ENCODE data around the gene GIMAP2. TPM values are rescaled to one million over a fixed set of nuclear protein-coding genes. Genes with fewer than 3 reads are reported as not detected.
"Not testable (repeated sequence)": the region's sequence is repeated elsewhere in the genome, so short reads cannot be mapped to it uniquely, and the experiment has no call there.

GIMAP2 gene
- total RNA-seq, 1 experiment from 2014 or later = not detected

DNA sequence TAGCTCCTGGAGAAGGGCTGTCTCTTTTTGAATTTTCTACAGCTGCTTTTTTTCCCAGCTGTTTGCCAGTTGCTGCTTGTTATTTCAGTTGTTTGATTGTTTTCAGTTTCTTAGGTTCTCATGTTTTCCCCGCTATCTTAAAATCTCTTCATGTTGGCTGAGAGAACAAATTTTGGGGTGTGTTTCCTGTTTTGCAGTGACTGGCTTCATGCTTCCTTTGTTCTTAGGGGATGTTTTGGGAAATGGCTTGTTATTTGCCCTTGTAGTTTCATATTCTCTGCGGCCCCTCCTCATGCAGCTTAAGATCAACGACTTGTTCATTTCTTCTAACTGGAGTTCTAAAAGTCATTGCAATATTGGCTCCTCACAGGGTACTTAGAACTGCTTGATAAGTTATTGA, 8.7 kb upstream of the GIMAP2 start:
- not testable (repeated sequence) for H3K79me2 ChIP-seq (ENCODE audit: insufficient read depth, low read length)

DNA sequence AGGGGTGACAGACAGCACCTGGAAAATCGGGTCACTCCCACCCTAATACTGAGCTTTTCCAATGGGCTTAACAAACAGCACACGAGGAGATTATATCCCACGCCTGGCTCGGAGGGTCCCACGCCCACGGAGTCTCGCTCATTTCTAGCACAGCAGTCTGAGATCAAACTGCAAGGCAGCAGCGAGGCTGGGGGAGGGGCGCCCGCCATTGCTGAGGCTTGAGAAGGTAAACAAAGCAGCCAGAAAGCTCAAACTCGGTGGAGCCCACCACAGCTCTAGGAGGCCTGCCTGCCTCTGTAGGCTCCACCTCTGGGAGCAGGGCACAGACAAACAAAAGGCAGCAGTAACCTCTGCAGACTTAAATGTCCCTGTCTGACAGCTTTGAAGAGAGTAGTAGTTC, 6.9 kb upstream of the GIMAP2 start:
- H4K20me1 ChIP-seq (ENCODE audit: control insufficient read depth, insufficient read depth, insufficient read length); H2BK12ac ChIP-seq (ENCODE audit: insufficient read length, low read depth, low read length); H2BK15ac ChIP-seq (ENCODE audit: low read depth, low read length); H3K79me1 ChIP-seq (ENCODE audit: insufficient read depth, low read depth, low read length, poor library complexity, severe bottlenecking); H3K4me1 Mint-ChIP-seq; H3K23me2 ChIP-seq (ENCODE audit: insufficient read length, low read depth, low read length, poor library complexity, severe bottlenecking); H3K27ac ChIP-seq (ENCODE audit: insufficient read length, low read depth, low read length); H3K27me3 ChIP-seq (ENCODE audit: insufficient read depth, low read length); H3K56ac ChIP-seq (ENCODE audit: insufficient read length, low read depth, low read length); H3K79me2 ChIP-seq (ENCODE audit: insufficient read depth, low read length); H3K36me3 Mint-ChIP-seq (ENCODE audit: insufficient read depth in 1 of 3, low read depth in 3 of 3); H2BK120ac ChIP-seq (ENCODE audit: low read depth, low read length, poor library complexity, severe bottlenecking); H4K8ac ChIP-seq (replicated peaks; ENCODE audit: insufficient read length, low read depth, low read length); H3K27ac Mint-ChIP-seq; H3K4me1 ChIP-seq (ENCODE audit: insufficient read depth, low read length); DNase-seq; H2BK20ac ChIP-seq (ENCODE audit: low read depth, low read length, poor library complexity, severe bottlenecking); H3K4me3 Mint-ChIP-seq; H3T11ph ChIP-seq (ENCODE audit: low read length); H2BK5ac ChIP-seq (ENCODE audit: insufficient read length, low read length); H3K9me3 ChIP-seq (ENCODE audit: control insufficient read depth, low read depth, low read length); H2AK5ac ChIP-seq (ENCODE audit: insufficient read length, low read length); H4K5ac ChIP-seq (ENCODE audit: insufficient read length, low read depth, low read length); H3K9ac ChIP-seq (ENCODE audit: extremely low read depth, insufficient read length, low read length); H3K18ac ChIP-seq (ENCODE audit: insufficient read length, low read depth, low read length); H3K4me2 ChIP-seq (ENCODE audit: insufficient read depth, insufficient read length, low read length); H3K14ac ChIP-seq (ENCODE audit: insufficient read depth, low read length); H4K91ac ChIP-seq (ENCODE audit: insufficient read length, low read depth, low read length); H3K4ac ChIP-seq (ENCODE audit: low read depth, low read length); H3K23ac ChIP-seq (ENCODE audit: insufficient read length, low read depth, low read length); H2AFZ ChIP-seq (ENCODE audit: low read length): not testable (repeated sequence)
- Mint-ChIP-seq H3K27me3 (ENCODE audit: low read depth) (peaks cover 34% of the 10 kb centered on the region), H3K9me3 (peaks cover 20 to 33% of the 10 kb centered on the region in 2 experiments)
- no CpG with 5 or more reads among the region's 11 CpGs for WGBS (ENCODE audit: extremely low coverage, insufficient read length, low lambda C conversion rate)

More for the DNA sequence above, 8.7 kb upstream of the GIMAP2 start:
- H2BK20ac ChIP-seq (ENCODE audit: low read depth, low read length, poor library complexity, severe bottlenecking); H3K4me3 Mint-ChIP-seq; DNase-seq; H3T11ph ChIP-seq (ENCODE audit: low read length); H2BK5ac ChIP-seq (ENCODE audit: insufficient read length, low read length); H3K4me1 ChIP-seq (ENCODE audit: insufficient read depth, low read length); H4K20me1 ChIP-seq (ENCODE audit: control insufficient read depth, insufficient read depth, insufficient read length); H4K5ac ChIP-seq (ENCODE audit: insufficient read length, low read depth, low read length); H3K4me2 ChIP-seq (ENCODE audit: insufficient read depth, insufficient read length, low read length); H3K9ac ChIP-seq (ENCODE audit: extremely low read depth, insufficient read length, low read length); H3K4ac ChIP-seq (ENCODE audit: low read depth, low read length); H3K79me1 ChIP-seq (ENCODE audit: insufficient read depth, low read depth, low read length, poor library complexity, severe bottlenecking); H4K91ac ChIP-seq (ENCODE audit: insufficient read length, low read depth, low read length); H3K56ac ChIP-seq (ENCODE audit: insufficient read length, low read depth, low read length); H2BK12ac ChIP-seq (ENCODE audit: insufficient read length, low read depth, low read length); H3K23ac ChIP-seq (ENCODE audit: insufficient read length, low read depth, low read length); H2AK5ac ChIP-seq (ENCODE audit: insufficient read length, low read length); H3K36me3 Mint-ChIP-seq (ENCODE audit: insufficient read depth in 1 of 3, low read depth in 3 of 3); H3K4me1 Mint-ChIP-seq; H3K18ac ChIP-seq (ENCODE audit: insufficient read length, low read depth, low read length); H3K27ac Mint-ChIP-seq; H3K27ac ChIP-seq (ENCODE audit: insufficient read length, low read depth, low read length); H3K14ac ChIP-seq (ENCODE audit: insufficient read depth, low read length); H2BK120ac ChIP-seq (ENCODE audit: low read depth, low read length, poor library complexity, severe bottlenecking); H2AFZ ChIP-seq (ENCODE audit: low read length); H3K23me2 ChIP-seq (ENCODE audit: insufficient read length, low read depth, low read length, poor library complexity, severe bottlenecking); H3K27me3 ChIP-seq (ENCODE audit: insufficient read depth, low read length); H3K9me3 ChIP-seq (ENCODE audit: control insufficient read depth, low read depth, low read length); H4K8ac ChIP-seq (replicated peaks; ENCODE audit: insufficient read length, low read depth, low read length); H2BK15ac ChIP-seq (ENCODE audit: low read depth, low read length): not testable (repeated sequence)
- no CpG with 5 or more reads among the region's 3 CpGs for WGBS (ENCODE audit: extremely low coverage, insufficient read length, low lambda C conversion rate)
- Mint-ChIP-seq H3K9me3 (peaks cover 18 to 38% of the 10 kb centered on the region in 2 experiments), H3K27me3 (ENCODE audit: low read depth) (peaks cover 21% of the 10 kb centered on the region)
